ENCODE data around the gene RYR2. TPM values are rescaled to one million over a fixed set of nuclear protein-coding genes. Genes with fewer than 3 reads are reported as not detected.
A peak's percentile ranks its signal among the peaks of the same experiment; 100 is the strongest.

Gene RYR2
- total RNA-seq = under 1 TPM; 0.02 to 0.43 (median 0.16) TPM
- long read RNA-seq = 0 reads

DNA sequence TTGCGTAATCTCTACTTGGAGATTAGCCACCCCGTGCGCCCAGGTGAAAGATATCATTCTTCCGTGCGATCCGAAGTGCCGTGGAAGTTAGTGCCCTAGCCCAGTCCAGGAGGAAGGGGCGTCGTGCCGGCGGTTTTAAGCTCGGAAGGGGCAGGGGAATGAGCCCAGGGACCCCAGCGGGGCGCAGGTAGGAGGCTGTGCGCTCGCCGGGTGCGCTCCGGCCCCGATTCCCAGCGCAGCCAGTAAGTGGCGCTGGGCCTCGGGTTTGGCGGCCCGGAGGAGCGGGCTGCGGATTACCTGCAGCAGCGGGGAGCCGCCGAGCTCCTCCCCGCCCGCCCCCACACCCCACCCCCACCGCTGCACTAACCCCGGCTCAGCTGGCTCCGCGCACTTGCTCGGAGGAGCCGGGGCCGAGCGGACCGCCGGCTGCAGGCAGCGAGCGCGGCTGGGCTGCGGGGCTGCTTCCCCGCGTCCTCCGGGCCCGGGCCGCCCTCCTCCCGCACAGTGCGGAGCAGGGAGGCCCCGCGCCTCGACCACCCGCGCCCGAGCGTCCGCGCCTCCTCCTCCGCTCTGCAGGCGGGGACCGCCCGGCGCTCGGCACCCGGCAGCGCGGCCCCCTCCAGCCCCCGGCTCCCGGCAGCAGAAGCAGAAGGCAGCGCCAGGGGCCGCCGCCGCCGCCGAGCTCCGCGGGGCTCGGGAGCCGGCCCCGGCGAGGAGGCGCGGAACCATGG is at the start of gene RYR2:
Gene RYR2, plus strand, starts transcription at position 390 of the 731 bp plus-strand sequence. Its CDS starts 338 bp downstream, at position 728.
- intact Hi-C loops (cut with DNase I) = no loop called here
- TF ChIP-seq, protein P1, sequence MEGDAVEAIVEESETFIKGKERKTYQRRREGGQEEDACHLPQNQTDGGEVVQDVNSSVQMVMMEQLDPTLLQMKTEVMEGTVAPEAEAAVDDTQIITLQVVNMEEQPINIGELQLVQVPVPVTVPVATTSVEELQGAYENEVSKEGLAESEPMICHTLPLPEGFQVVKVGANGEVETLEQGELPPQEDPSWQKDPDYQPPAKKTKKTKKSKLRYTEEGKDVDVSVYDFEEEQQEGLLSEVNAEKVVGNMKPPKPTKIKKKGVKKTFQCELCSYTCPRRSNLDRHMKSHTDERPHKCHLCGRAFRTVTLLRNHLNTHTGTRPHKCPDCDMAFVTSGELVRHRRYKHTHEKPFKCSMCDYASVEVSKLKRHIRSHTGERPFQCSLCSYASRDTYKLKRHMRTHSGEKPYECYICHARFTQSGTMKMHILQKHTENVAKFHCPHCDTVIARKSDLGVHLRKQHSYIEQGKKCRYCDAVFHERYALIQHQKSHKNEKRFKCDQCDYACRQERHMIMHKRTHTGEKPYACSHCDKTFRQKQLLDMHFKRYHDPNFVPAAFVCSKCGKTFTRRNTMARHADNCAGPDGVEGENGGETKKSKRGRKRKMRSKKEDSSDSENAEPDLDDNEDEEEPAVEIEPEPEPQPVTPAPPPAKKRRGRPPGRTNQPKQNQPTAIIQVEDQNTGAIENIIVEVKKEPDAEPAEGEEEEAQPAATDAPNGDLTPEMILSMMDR (IDR thresholded peaks at IDR 0.05) = peak in 3 of 4 donors; percentile 20 to 36 (median 21)
- TF ChIP-seq POLR2A (IDR thresholded peaks at IDR 0.05) = no peak
- no peaks in the 10 kb centered on the region for H3K4me1 ChIP-seq
- H3K4me3 ChIP-seq = peak within 1 kb of the TSS; percentile 7 to 35 (median 23)
- no peaks in the 10 kb centered on the region for H3K9me3 ChIP-seq
- DNase-seq (no peak), ATAC-seq (peak in 2 of 4 donors; percentile 26 to 41)
- H3K27me3 ChIP-seq = peaks cover 0 to 30% of the 10 kb centered on the region in 2 donors
- H3K36me3 ChIP-seq = no peaks in the 10 kb centered on the region
- no peak within 1 kb of the TSS for H3K27ac ChIP-seq
- WGBS (ENCODE audit: insufficient coverage, low coverage, low lambda C conversion rate, missing lambda C conversion rate) = 6% methylated on average over 6 of the region's 87 CpGs

DNA sequence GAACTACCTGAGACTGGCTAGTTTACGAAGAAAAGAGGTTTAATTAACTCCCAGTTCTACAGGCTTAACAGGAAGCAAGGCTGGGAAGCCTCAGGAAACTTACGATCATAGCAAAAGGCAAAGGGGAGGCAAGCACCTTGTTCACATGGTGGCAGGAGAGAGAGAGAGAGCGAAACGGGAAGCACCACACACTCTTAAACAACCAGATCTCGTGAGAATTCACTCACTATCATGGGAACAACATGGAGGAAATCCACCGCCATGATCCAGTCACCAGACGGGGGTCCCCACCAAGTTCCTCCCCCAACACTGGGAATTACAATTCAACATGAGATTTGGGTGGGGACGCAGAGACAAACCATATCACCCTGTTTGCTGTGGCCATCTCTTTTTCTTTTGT is 49.5 kb upstream of the RYR2 start:
- no peaks in the 10 kb centered on the region for H3K36me3 ChIP-seq
- no peaks in the 10 kb centered on the region for H3K9me3 ChIP-seq
- no peaks in the 10 kb centered on the region for H3K4me1 ChIP-seq
- WGBS (ENCODE audit: insufficient coverage, low coverage, low lambda C conversion rate, missing lambda C conversion rate) = 65% methylated on average over 5 of the region's 8 CpGs
- H3K27me3 ChIP-seq = no peaks in the 10 kb centered on the region
- ATAC-seq (no peak), DNase-seq (no peak)
- TF ChIP-seq, protein P1 (IDR thresholded peaks at IDR 0.05) = no peak
- TF ChIP-seq POLR2A (IDR thresholded peaks at IDR 0.05) = no peak
- intact Hi-C loops (cut with DNase I) = no loop called here
- no peak overlapping the region for H3K4me3 ChIP-seq
- no peak overlapping the region for H3K27ac ChIP-seq

DNA sequence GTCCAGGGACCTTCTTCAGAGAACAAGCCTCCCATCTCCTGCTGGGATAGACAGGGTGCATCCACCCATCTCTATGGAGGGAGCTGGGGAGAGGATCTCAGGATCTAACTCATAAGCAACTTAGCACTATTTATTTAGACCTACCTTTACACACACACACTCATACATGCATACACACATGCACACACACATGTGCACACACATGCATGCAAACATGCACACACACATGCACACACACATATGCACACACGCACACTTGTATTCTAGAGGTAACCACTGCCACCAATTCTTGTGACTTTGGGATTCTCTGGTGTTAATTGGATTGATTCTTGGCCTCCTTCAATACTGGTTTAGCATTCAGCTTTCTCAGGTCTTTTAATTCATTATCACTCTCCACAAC is 47.5 kb upstream of the RYR2 start:
- 100% methylated on average over 1 of the region's 1 CpG for WGBS (ENCODE audit: insufficient coverage, low coverage, low lambda C conversion rate, missing lambda C conversion rate)
- Histone ChIP-seq H3K36me3 (no peaks in the 10 kb centered on the region), H3K27me3 (no peaks in the 10 kb centered on the region), H3K27ac (no peak overlapping the region), H3K4me3 (no peak overlapping the region), H3K4me1 (no peaks in the 10 kb centered on the region), H3K9me3 (no peaks in the 10 kb centered on the region)
- TF ChIP-seq, protein P1 (IDR thresholded peaks at IDR 0.05) = no peak
- no peak for TF ChIP-seq POLR2A (IDR thresholded peaks at IDR 0.05)
- intact Hi-C loops (cut with DNase I) = no loop called here
- ATAC-seq = no peak
- DNase-seq = no peak

DNA sequence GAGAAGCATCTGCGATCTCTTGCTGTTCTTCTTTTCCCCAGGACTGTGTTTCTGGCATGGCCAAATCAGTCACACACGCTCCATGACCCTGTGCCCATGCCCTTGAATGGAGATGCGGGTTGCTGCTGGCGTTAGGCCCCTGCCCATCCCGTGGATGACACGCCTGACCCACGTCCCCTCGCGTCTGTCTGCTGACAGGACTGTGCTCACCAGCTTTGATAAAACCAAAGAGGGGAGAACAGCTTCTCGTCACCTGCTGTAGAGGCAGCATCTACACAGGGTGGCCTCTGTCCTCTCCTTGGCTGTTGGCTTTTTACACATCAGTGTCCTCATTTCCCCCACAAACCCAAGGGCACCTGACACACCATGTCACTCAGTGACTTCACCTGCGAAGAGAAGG is 44.6 kb upstream of the RYR2 start:
- H3K27me3 ChIP-seq = no peaks in the 10 kb centered on the region
- no peak overlapping the region for H3K4me3 ChIP-seq
- H3K27ac ChIP-seq = no peak overlapping the region
- WGBS (ENCODE audit: insufficient coverage, low coverage, low lambda C conversion rate, missing lambda C conversion rate) = 88% methylated on average over 9 of the region's 11 CpGs
- no peaks in the 10 kb centered on the region for H3K4me1 ChIP-seq
- intact Hi-C loops (cut with DNase I) = no loop called here
- no peak for ATAC-seq
- TF ChIP-seq POLR2A (IDR thresholded peaks at IDR 0.05) = no peak
- TF ChIP-seq, protein P1 (IDR thresholded peaks at IDR 0.05) = no peak
- H3K9me3 ChIP-seq = no peaks in the 10 kb centered on the region
- no peaks in the 10 kb centered on the region for H3K36me3 ChIP-seq
- no peak for DNase-seq
